ENCODE data around the gene ABCF2.

ABCF2 gene

DNA sequence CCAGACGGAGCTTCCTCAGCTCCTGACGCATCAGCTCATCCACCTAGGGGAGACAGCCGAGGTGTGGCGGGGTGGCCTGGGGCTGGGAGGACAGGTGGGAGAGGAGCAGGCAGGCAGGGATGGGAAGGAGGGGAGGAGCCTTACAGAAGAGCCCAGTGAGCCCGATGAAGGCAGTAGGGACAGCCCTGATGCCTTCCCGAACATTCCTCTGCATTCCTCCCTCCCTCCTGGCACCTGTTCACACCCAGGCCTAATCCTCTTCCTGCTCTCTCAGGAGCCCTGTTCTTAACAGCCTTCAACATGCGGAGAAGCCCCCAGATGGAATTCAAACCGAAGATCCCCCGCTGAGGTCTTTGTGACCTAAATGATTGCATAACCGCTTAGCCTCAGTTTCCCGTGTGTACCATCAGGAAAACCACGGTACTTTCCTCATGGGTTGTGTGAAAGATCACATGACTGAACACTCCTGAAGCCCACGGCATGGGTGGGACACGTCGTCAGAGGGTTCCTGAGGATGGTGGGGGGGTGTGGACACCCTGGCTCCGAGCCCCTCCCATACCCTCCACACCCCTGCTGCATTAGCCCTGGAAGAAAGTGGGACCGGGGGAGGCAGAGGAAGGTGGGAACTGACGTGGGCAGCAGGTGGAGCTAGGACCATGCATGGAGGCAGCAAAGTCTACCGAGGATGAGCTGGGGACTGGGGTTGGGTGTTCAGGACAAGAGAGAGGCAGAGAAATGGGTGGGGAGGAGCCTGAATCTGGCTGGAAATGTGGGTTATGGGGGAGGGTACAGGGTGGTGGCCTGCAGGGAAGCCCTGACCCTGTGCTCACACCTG is 31.2 kb downstream of the ABCF2 start:
- DNase-seq (ENCODE audit: low spot score): no peak

DNA sequence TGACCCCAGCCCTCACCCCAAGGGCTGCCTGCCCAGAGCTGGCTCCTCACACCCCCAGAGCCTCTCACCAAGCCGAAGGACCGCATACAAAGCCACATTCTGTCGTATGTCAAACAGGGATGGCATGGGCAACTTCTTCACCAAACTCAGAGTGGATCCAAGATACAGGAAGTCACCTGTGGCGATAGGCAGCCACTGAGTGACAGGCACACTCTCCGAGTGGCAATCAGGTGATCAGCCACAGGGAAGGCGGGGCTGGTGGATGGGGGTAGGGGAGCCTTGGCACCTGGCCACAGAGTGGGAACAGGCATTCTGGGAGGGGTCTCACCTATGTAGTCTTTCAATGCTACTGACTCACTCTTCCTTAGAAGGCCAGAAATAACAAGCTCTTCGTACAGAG is 32.8 kb downstream of the ABCF2 start:
- no peak for DNase-seq (ENCODE audit: low spot score)

DNA sequence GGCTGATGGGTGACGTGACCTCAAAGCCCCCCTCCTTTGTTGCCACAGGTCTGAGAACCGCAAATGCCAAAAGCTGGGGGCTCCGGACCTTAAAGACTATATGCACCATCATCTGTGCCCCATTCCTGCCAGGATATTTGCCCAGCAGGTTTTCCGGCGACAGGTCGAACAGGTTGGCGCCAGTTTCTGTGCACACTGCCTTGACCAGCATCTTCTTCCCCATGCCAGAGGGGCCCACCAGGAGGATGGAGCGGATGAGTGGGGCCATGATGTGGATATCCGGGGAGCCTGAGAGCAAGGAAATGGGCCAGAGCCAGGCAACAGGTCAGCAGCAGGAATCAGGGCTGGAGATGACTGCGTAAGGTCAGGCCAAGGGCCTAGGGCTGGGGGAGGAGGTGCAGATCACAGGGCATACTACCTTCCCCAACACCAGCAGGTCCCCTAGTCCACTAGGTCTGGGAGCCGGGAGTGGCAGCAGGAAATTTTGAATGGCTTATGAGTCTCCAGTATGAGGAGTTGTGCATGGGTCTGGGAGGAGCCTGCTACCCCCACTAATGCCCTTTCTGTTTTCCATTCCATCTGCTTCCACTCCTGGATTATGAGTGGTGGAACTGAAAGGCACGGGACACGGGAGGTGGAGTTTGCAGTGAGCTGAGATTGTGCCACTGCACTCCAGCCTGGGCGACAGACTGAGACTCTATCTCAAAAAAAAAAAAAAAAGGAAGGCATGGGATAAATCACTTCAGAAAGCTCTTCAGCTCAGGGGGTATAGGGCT is 33.6 kb downstream of the ABCF2 start:
- no peak for DNase-seq (ENCODE audit: low spot score)

DNA sequence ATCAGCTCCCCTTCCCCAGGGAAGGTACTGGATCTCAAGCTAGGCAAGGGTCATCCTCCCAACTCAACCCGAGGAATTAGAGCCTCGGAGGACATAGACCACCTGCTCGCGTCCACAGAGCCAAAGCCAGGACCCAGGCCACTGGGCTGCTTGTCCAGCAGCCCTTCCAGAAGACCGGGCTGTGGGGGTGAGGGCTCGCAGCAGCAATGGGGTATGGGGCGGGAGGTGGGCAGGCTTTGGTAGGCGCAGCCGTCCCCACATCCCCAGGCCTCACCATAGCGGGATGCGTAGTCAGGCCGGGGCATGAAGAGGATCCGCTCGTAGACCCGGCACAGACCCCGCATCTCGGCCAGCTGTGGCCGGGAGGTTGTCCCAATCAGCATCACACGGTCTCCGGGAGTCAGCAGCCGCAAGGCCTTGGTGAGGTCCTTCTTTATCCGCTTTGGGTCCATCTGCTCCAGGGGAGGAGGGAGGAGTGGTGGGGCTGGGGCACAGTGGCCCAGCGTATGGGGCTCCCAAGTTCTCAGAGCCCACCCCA is 34.9 kb downstream of the ABCF2 start:
- no peak for DNase-seq (ENCODE audit: low spot score)

DNA sequence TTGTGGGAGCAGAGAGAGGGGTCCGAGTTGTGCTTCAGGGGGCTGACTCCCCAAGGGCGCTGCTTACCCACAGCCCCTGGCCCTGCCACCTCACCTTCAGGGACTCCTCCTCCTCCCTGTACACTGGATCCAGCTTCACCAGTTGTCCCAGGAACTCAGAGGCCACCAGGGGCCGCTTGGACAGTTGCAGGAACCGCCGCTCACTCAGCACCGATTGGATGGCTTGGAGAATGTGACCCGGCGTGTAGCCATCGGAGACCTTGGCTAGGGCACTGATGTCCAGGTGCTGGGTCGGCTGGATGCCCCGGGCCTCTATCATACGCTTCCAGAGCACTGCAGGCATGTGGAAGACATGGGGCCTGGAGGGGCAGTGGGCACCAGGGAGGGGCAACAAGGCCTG is 35.5 kb downstream of the ABCF2 start:
- no peak for DNase-seq (ENCODE audit: low spot score)

DNA sequence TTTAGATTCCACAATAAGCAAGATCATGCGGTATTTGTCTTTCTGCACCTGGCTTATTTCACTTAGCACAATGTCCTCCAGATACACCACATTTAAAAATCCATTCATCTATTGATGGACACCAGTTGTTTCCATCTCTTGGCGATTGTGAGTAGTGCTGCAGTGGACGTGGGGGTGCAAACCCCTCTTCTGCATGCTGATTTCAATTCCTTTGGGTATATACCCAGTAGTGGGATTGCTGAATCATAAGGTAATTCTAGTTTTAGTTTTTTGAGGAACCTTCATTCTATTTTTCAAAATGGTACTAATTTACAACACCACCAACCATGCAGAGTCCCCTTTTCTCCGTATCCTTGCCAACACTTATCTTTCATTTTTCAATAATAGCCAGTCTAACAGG is 38.0 kb downstream of the ABCF2 start:
- DNase-seq (ENCODE audit: low spot score): no peak

DNA sequence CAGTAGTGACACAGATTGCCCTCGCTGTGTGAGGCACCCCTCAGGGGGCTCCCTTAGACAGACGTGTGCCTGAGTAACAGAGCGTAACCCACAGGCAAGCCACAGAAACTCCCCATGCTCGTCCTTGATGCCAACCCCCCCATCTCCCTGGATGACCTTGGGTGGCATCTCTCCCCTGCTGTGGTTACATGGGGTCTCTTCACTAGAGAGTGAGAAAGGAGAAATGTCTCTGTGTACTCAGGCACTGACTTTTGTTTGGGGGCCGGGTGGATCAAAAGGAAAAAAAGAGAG is 38.8 kb downstream of the ABCF2 start:
- no peak for DNase-seq (ENCODE audit: low spot score)

DNA sequence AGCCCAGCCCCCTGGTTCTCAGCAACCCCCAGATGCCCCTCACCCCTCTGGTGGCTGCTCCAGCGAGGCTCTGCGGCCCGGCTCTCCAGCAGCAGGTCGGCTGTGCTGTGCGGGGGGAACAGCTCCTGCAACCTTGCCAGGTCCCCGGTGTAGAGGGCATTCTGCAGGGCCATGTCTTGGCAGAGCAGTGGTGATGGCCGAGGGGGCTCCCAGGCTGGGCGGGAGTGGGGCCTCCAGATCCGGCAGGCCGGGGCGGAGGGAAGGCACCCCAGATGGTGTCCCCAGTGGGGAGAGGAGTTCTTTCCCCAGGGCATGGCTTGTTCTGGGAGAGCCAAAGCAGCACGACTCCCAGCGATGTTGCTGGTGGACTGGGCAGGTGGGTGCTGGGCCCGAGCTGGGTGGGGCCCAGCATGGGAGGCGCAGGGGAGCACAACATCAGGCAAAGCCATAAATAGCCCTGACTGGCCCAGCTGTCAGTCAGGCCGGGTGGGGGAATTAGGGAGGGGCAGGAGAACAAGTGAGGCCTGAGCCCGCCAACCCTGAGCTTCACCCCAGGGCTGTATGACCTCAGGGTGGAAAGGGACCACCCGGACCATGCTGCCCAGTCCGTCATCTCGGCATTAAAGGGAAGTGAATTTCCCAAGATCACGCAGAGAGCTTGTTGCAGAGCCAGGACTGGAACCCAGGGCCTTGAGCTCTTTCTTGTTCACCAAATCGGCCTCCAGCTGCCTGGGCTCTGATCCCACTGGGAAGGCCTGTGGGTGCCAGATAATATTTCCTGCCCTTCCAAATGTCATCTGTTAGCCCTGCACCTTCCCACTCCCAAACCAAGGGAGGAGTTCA is 39.4 kb downstream of the ABCF2 start:
- DNase-seq (ENCODE audit: low spot score): no peak

DNA sequence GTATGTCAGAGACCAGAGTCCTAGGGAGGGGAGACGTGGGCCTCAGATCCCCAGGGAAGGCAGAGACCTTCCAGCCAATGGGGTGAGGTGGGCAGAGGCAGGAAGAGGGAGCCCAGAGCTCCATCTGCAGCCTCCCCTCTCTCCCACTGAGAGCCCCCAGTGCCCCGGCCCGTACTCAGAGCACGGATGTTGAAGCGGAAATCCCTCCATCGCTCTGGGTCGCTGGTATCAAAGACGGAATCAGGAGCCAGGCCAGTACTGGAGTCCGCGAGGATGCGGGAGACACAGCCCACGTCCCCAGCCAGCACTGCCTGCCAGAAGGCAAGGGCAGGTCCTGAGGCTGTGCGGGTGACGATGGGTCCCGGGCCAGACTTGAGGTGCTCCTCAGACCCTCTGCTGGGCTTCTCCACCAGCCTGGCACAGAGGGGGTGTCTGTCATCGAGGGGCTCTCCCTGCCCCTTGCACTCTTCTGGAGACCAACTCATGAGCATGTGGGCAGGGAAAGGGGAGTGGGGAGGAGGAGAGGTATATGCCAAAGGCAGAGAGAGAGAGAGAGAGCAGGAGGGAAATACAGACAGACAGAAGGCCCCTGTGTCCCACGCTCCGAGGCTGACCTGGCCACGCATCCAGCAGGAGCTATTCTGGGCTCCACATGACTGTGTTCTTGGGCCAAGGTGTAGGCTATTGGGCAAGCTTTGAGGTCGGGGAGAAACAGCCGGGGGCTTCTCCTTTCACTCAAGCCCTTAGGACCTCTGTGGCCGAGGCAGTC is 40.2 kb downstream of the ABCF2 start, which contains the start of gene ASB10:
TSS of gene ASB10 (minus strand) at position 611 of the 769 bp plus-strand sequence. CDS start at position 491, 120 bp downstream.
- no peak for DNase-seq (ENCODE audit: low spot score)

DNA sequence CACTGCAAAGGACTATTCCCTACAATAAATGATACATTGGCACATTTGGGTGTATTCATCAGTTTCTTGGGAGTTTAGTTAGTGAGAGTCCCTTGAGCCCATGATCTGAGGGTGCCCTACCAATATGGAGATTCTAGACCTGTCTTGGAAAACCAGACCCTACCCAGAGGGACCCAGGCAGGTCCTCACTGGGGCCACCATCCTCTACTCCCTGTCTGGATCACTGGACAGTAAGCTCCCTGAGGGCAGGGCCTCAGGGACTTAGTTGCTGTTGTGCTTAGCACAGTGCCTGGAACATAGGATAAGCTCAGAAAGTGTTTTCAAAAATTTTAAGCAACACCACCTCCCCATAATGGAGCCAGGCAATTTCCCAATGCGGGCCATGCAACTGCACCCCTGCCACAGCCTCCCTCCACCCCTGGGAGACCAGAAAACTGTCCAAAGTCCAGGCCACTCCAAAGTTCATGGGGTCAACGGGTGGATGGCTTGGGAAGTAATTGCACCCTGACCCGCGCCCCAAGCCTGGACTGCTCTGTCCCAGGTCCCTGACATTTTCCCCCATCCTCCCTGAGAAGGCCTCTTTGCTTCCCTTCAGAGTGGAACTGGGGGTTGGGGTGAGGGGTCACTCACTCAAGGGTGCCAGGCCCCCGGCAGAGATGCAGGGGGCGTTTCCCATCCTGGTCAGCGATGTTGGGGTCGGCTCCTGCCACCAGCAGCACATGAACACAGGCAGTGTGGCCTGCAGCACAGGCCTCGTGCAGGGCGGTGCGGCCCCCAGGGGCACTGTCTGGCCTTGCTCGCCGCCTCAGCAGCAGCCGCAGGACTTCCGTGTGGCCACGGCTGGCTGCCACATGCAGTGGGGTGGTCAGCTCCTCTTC is 41.0 kb downstream of the ABCF2 start:
- no peak for DNase-seq (ENCODE audit: low spot score)

DNA sequence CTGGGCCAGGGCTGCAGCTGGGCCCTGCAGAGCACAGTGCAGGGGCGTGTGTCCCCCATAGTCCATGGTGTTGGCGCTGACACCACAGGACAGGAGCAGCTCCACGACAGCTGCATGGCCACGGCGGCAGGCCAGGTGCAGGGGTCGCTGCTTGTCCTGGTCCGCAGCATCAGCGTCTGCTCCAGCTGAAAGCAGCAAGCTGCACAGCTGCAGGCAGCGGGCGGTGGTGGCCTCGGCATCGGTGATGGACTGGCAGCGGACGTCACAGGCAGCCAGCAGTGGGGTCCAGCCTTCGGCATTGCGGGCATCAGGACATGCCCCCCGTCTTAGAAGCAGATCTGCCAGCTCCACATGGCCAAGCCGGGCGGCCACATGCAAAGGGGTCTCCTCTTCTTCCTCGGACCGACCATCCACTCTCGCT is 46.0 kb downstream of the ABCF2 start:
- DNase-seq (ENCODE audit: low spot score): peak; percentile 21

DNA sequence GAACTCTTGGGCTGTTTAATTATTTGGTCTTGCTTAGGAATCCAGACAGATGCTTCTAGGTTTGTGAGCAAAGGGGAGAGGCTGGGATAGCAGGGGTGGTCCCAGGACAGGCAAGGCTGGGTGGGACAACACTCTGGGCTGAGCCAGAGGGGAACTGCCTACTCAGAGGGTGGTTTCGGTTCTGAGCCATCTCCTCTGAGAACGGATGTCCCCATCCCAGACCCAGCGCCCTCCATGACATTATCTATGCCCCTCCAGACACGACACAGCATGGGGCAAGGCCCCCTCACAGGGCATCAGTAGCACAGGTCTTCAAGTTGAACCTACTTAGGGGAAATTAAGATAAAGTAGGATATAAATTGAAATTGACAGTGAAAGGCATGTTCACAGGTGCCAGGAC is 47.1 kb downstream of the ABCF2 start:
- DNase-seq (ENCODE audit: low spot score): no peak

DNA sequence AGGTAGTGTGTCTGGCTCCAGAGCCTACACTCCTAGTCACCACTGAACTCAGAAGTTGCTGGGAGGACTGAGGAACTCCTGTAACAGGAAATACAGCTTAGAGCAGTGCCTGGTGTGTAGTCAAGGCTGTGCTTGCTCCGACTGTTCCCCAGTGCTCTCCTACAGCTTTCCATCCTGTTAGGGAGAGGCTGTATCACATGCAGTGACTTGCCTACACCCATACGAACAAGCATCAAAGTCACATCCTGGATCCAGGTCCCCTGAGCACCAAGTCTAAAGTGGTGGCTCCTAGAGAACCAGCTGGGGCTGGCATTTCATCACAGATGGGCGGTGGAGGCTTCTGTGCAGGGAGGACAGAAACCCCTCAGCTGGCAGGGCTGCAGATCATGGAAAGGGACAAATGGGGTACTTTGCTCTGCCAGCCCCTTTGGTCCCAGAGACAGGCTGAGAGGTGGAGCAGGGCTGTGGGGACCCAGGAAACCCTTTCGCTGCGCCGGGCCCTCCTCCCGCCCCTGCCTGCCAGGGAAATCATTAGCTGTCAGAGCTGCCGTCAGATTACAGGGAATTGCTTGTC is 47.6 kb downstream of the ABCF2 start:
- no peak for DNase-seq (ENCODE audit: low spot score)

DNA sequence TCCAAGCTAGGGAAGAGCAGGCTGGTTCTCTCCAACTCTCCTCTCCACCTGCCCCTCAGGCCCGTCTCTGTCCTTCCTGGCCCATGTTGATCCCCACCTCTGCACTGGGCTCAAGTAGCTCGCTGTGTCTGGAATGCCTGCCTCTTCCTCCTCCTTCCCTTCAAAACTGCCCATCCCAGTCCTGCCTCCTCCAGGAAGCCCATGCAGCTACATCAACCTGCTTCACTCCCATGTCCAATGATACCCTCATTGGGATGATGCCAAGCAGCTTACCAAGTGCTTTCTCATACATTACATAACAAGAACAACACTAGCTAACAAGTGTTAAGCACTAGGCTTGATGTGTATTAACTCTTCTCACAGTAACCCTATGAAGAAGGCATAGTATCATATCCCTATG is 48.2 kb downstream of the ABCF2 start:
- no peak for DNase-seq (ENCODE audit: low spot score)

DNA sequence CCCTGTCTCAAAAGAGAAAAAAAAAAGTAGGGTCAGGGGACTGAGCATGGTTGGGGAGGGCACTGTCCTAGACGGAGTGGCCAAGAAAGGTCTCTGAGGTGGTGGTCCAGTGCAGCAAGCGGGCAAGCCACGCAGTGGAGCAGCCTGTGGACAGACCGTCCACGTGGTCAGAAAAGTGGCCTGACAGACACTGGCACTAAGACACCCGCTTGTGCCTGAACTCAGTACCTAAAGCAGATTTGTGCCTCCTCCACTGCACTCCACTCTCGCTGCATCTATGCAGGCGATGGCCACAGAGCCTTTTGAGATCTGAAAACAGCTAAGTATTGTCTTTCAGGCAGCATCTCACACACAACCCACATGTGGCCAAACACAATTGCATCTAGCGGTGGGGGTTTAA is 48.8 kb downstream of the ABCF2 start:
- no peak for DNase-seq (ENCODE audit: low spot score)

DNA sequence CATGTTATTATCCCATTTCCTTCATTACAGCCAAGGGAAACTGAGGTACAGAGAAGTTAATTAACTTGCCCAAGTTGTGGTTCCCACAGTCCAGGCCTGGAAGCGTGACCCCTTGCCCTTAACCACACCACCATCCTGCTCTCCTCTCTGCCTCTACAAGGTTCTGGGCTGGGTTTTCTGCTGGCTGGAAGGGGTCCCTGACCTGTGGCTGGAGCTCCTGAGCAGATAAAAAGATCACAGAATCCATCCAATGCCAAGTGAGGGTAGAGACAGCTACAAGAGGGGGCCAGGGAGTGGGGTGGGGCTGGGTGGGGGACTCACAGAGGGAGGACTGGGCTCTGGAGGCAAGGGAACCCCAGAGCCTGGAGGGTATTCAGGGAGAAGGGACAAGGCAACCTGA is 49.7 kb downstream of the ABCF2 start:
- no peak for DNase-seq (ENCODE audit: low spot score)

DNA sequence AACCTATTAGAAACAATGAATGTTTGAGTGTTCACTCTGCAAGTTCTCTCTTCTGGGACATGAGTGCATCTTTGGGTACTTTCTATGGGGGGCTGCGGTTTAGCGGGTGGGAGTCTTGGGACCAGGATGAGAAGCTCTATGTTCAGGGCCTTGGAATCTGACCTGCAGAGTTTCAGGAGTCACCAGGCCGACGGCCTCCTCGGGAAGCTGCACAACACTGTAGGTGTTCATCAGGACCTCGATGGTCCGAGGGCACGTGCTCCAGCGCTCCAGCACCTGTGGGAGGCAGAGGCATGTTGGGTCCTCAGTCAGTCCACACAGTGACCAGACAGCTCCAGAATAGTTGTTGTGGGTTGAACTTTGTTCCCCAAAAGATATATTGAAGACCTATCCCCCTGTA is 50.6 kb downstream of the ABCF2 start:
- no peak for DNase-seq (ENCODE audit: low spot score)

DNA sequence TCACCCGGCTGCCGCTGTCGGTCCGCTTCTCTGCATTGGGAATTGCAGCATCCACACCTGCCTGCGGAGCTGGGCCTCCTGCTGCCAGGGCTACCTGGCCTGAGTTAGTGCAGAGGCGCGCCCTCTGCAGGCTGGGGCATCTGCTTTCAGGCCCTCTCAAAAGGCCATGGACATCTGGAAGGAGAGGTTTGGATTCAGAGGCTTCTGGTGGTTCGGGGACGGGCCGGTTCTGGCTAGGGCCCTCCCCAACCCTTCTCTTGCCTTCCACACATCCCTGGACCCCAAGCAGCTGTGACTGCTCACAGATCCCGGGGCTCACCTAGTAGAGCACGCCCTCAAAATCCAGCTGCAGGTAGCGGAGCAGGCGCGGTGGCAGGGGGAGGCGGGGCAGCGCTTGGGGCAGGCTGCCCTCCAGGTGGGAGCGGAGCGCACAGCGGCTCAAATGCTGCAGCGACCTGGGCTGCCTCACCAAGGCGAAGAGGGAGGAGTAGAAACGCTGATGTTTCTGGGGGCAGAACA is 51.2 kb downstream of the ABCF2 start:
- DNase-seq (ENCODE audit: low spot score): no peak

DNA sequence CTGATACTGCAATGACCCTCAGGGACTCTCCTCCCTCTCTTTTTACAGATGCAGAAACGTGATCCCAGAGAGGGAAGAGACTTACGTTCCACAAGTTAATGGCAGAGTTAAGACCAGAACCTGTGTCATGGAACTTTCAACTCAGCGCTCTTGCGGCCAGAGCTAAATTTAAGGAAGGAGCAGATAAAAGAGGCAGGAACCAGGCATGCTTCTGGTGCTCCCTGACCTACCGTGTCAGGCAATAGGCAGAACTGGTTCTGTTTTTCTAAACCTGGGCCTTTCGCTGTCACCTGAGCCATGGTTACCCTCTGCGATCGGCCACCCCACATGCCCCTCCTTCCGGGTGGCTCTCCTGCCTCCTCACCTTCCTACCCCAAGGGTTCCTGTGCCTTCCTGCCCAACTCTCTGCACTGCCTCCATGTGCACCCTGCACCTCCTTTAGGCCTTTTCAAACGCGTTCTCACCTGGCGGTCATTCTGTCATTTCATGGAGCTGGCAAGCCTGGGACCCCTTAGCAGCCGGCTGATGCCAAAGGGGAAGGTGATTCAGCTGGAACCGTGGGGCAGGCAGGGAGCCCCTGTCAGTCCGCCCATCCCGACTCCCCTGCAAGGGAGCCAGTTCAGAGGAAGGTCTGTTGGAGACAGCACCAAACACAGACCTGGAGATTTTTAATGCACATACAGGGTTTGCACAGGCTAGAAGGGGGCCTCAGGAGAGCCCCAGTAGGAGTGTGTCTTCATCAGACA is 51.8 kb downstream of the ABCF2 start:
- DNase-seq (ENCODE audit: low spot score): no peak
